DOHH2 (cell line): ENCODE measurements around the gene PACRG.

Source experiments
- CTCF ChIP-seq: fragments of 200-600 bp; sonication (generic); IDR thresholded peaks from one replicate; pipeline ENCODE4 v1.5.1; 2014; ENCODE audit warnings: antibody characterized with exemption, mild to moderate bottlenecking, low read depth, low read length; ENCODE audit not compliant: poor library complexity, severe bottlenecking
- EZH2phosphoT487 ChIP-seq: fragments of 200-600 bp; sonication (generic); IDR thresholded peaks from 2 replicates; pipeline ENCODE4 v1.6.1; 2017; ENCODE audit warnings: borderline replicate concordance, mild to moderate bottlenecking, antibody characterized with exemption, low read length, moderate library complexity, mixed read lengths

- no peak for TF ChIP-seq CTCF
- TF ChIP-seq EZH2phosphoT487 = no peak
Observed at GRCh38 chr6:163344411-163344810, 616.6 kb downstream of the PACRG start.
